Fibroblast of lung (primary cell): ENCODE data around the gene ZNF423. TPM values are rescaled to one million over a fixed set of nuclear protein-coding genes. Genes with fewer than 3 reads are reported as not detected.

Experiments
- DNase-seq, 2 donors: peaks; one replicate each; pipeline versions ENCODE4 v3.0.0 to v3.0.0-alpha.2; 2010; ENCODE audit warnings: low read depth in 2 of 2
- H2AFZ ChIP-seq: 2 replicates; pipeline ENCODE4 v1.5.1; 2012; ENCODE audit warnings: low read length, control low read depth, inconsistent platforms
- H3K27ac ChIP-seq: 2 replicates; pipeline ENCODE4 v1.5.1; 2011; ENCODE audit warnings: low read length, control low read depth; ENCODE audit not compliant: insufficient read depth
- H3K27me3 ChIP-seq: 2 replicates; pipeline ENCODE4 v1.5.1; 2011; ENCODE audit warnings: mild to moderate bottlenecking, low read length; ENCODE audit not compliant: control insufficient read depth, insufficient read depth
- H3K36me3 ChIP-seq: 2 replicates; pipeline ENCODE4 v1.5.1; 2011; ENCODE audit warnings: low read length; ENCODE audit not compliant: control insufficient read depth, insufficient read depth
- H3K4me1 ChIP-seq: 2 replicates; pipeline ENCODE4 v1.5.1; 2011; ENCODE audit warnings: low read length; ENCODE audit not compliant: control insufficient read depth, insufficient read depth; ENCODE audit errors: extremely low read depth
- H3K4me2 ChIP-seq: 2 replicates; pipeline ENCODE4 v1.5.1; 2011; ENCODE audit warnings: low read length, control low read depth; ENCODE audit not compliant: insufficient read depth; ENCODE audit errors: extremely low read depth
- H3K4me3 ChIP-seq, 4 experiments: fragments of 200-600 bp in 1 of 4; sonication (generic) in 1 of 4; replicated peaks in 1 of 4; 2 replicates each; pipeline ENCODE4 v1.5.1; 2011 to 2016; ENCODE audit warnings: low read length in 4 of 4, low read depth in 3 of 4, mild to moderate bottlenecking in 3 of 4, control low read depth in 2 of 4, inconsistent platforms in 1 of 4, mixed read lengths in 1 of 4; ENCODE audit not compliant: insufficient read depth in 1 of 4; ENCODE audit errors: control extremely low read depth in 1 of 4
- H3K79me2 ChIP-seq: 2 replicates; pipeline ENCODE4 v1.5.1; 2012; ENCODE audit warnings: mild to moderate bottlenecking, low read length, inconsistent platforms; ENCODE audit not compliant: control insufficient read depth, insufficient read depth
- H3K9ac ChIP-seq: 2 replicates; pipeline ENCODE4 v1.5.1; 2011; ENCODE audit warnings: mild to moderate bottlenecking, low read length, control low read depth; ENCODE audit not compliant: insufficient read depth
- H3K9me3 ChIP-seq: 2 replicates; pipeline ENCODE4 v1.5.1; 2012; ENCODE audit warnings: low read depth, low read length; ENCODE audit not compliant: control insufficient read depth, insufficient read depth
- H4K20me1 ChIP-seq: 2 replicates; pipeline ENCODE4 v1.5.1; 2011; ENCODE audit warnings: low read length; ENCODE audit not compliant: control insufficient read depth, insufficient read depth; ENCODE audit errors: extremely low read depth
- CTCF ChIP-seq, 2 donors: IDR thresholded peaks in 1 of 2; conservative IDR thresholded peaks in 1 of 2; 1 replicate in 1 of 2; 2 replicates in 1 of 2; pipeline ENCODE4 v1.5.1; 2011 to 2012; ENCODE audit warnings: low read length in 2 of 2, control low read depth in 1 of 2, inconsistent platforms in 1 of 2, low read depth in 1 of 2, mild to moderate bottlenecking in 1 of 2
- EZH2 ChIP-seq: IDR thresholded peaks from 2 replicates; pipeline ENCODE4 v1.5.1; 2012; ENCODE audit warnings: low read length, control low read depth, mild to moderate bottlenecking; ENCODE audit errors: missing control alignments
- polyA plus RNA-seq, 2 donors: library from polyadenylated mRNA; depleted of rRNA in 1 of 2; stranded (reverse) in 1 of 2; unstranded in 1 of 2; fragments of >200 nt; gene quantifications; 2 replicates each; pipeline ENCODE4 v1.2.1, GENCODE V29; 2011 to 2012; ENCODE audit warnings: missing spikeins in 1 of 2
- total RNA-seq: library from RNA; depleted of rRNA; stranded (reverse); fragments of >200 nt; gene quantifications from 2 replicates; pipeline ENCODE4 v1.2.1, GENCODE V29; 2014

ZNF423 gene
- total and polyA plus RNA-seq, 2 donors (not counting 1 experiment from before 2014, with no cell fraction given) = 0.07 to 0.17 TPM

DNA sequence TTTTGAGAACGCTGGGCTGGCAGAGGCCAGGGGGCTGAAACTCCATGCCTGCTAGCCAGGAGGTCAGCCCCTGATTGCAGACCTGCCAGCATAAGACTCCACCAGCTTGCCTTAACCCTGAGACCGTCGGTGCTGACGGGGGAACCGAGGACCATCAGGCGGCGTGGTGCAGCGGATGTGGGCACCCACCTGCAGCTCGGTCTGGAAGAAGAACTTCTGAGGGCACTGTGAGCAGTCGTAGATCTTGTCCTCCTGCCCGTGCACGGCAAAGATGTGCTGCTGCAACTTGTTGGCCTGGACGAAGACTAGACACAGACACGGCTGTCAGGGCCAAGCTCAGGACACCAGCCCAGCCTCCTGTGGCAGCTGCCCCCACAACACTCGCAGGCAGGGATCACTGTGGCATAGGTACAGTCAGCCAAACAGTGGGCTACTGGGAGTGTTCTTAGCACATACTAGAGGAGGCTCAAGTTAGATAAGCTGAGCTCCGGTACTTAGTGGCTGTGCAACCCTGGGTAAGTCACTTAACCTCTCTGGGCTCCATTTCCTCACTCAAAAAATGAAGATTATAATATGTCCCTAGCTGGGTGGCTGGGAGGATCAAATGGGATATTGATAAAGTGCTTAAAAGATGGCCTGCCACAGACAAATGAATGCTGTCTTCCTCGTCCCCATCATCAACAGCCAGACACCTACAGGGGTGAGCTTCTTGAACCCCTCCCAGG, 332.3 kb downstream of the ZNF423 start:
- Histone ChIP-seq H3K4me1 (no peaks in the 10 kb centered on the region), H3K27me3 (no peaks in the 10 kb centered on the region)

DNA sequence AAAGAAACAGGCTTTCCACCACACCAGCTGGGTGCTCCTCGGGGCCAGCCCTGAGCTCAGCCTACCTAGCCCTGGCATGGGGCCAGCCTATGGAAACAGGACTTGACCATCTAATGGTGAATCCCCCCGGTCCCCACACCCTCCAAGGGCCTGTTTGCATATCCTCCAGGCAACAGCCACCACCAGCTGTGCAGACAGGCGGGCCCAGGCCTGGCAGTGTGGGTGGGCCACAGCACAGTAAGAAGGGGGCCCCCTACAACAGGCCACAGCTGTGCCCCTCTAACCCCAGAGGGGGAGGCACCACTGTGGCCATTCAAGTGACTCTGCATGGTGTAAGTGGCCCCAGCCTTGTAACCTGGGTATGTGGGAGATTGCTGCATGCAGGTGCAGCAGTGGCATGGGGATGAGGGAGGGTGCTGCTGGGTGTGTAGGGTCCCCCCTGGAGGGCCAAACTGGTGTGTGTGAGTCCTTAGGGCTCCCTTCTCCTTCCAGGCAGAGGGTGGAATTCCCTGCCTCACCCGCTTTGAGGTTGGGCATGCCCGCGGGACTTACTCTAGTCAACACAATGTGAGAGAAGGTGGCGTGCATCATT, 334.1 kb downstream of the ZNF423 start:
- Histone ChIP-seq H3K27me3 (no peaks in the 10 kb centered on the region), H2AFZ (no peak overlapping the region), H3K4me1 (no peaks in the 10 kb centered on the region), H3K4me2 (no peak overlapping the region), H3K9me3 (no peaks in the 10 kb centered on the region), H3K27ac (no peak overlapping the region), H3K4me3 (no peak overlapping the region), H4K20me1 (no peaks in the 10 kb centered on the region), H3K36me3 (no peaks in the 10 kb centered on the region), H3K79me2 (no peaks in the 10 kb centered on the region), H3K9ac (no peak overlapping the region)
- TF ChIP-seq CTCF (conservative IDR thresholded peaks at IDR 0.05 in 1 of 2, IDR thresholded peaks at IDR 0.05 in 1 of 2; ENCODE audit: low read depth in 1 of 2, low read length in 2 of 2) = no peak
- TF ChIP-seq EZH2 = no peak
- DNase-seq = no peak

More for the DNA sequence above, 332.3 kb downstream of the ZNF423 start:
- TF ChIP-seq EZH2 (no peak), CTCF (conservative IDR thresholded peaks at IDR 0.05 in 1 of 2, IDR thresholded peaks at IDR 0.05 in 1 of 2; ENCODE audit: low read depth in 1 of 2, low read length in 2 of 2) (no peak)
- no peak overlapping the region for H3K9ac ChIP-seq
- H2AFZ ChIP-seq = no peak overlapping the region
- H3K9me3 ChIP-seq = no peaks in the 10 kb centered on the region
- H3K4me2 ChIP-seq = no peak overlapping the region
- DNase-seq = no peak
- H3K36me3 ChIP-seq = no peaks in the 10 kb centered on the region
- no peak overlapping the region for H3K4me3 ChIP-seq
- H3K27ac ChIP-seq = no peak overlapping the region
- no peaks in the 10 kb centered on the region for H3K79me2 ChIP-seq
- no peaks in the 10 kb centered on the region for H4K20me1 ChIP-seq

DNA sequence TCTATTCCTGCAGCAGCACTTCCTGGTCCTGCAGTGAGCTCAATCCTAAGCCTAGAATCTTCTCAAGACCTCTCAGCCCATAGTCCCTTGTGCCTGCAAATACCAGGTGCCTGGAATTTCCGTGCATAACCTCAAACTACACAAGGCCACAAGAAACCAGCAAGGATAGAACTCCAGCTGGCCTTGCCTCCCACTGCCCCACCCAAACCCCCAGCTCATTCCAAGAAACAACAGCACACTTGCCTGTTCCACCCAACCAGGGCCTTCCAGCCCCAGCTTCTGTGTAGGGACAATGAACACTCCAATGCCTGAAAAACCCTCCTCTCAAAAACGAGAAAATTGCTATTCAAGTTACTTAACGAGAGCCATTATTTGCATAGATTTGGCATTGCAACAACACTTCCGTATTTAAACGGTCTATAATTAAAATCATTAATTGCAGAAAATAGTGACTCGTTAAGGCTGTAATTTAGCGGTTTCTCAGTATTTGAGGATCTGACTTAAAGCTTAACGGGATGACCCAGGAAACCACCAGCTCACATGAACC, 335.3 kb downstream of the ZNF423 start:
- H3K4me3 ChIP-seq = no peak overlapping the region
- no peaks in the 10 kb centered on the region for H3K79me2 ChIP-seq
- H4K20me1 ChIP-seq = no peaks in the 10 kb centered on the region
- DNase-seq = no peak
- no peaks in the 10 kb centered on the region for H3K27me3 ChIP-seq
- H3K36me3 ChIP-seq = no peaks in the 10 kb centered on the region
- no peak overlapping the region for H3K4me2 ChIP-seq
- no peak overlapping the region for H2AFZ ChIP-seq
- H3K4me1 ChIP-seq = no peaks in the 10 kb centered on the region
- H3K9me3 ChIP-seq = no peaks in the 10 kb centered on the region
- no peak overlapping the region for H3K9ac ChIP-seq
- H3K27ac ChIP-seq = no peak overlapping the region
- TF ChIP-seq CTCF (conservative IDR thresholded peaks at IDR 0.05 in 1 of 2, IDR thresholded peaks at IDR 0.05 in 1 of 2; ENCODE audit: low read depth in 1 of 2, low read length in 2 of 2) = no peak
- TF ChIP-seq EZH2 = no peak
